Common myeloid progenitor, CD34-positive (primary cell): ENCODE results near the gene EHBP1.

Experiments used
- CTCF ChIA-PET: fragments of 350-600 bp; sonication (Branson Sonifier 250); formaldehyde crosslinking; loops from one replicate; lab custom pipeline; 2021; ENCODE audit warnings: antibody characterized with exemption; lab: Charles Lee
- POLR2A ChIA-PET: fragments of 350-600 bp; sonication (Branson Sonifier 250); formaldehyde crosslinking; loops from one replicate; lab custom pipeline; 2021; ENCODE audit warnings: antibody characterized with exemption; lab: Charles Lee
- DNase-seq, 3 donors: peaks; one replicate each; pipeline versions ENCODE4 v3.0.0 to v3.0.0-alpha.2; 2013
- H3K27ac ChIP-seq, 2 experiments: 1 replicate in 1 of 2; 2 replicates in 1 of 2; pipeline ENCODE4 v1.7.0; 2013; ENCODE audit warnings: inconsistent platforms in 2 of 2, low read length in 2 of 2, mild to moderate bottlenecking in 2 of 2, low read depth in 1 of 2, moderate library complexity in 1 of 2; ENCODE audit not compliant: severe bottlenecking in 2 of 2, insufficient read depth in 1 of 2, poor library complexity in 1 of 2
- H3K27me3 ChIP-seq, 5 experiments: replicated peaks in 2 of 5; 1 replicate in 3 of 5; 2 replicates in 2 of 5; pipeline versions ENCODE4 v1.6.1 to v1.7.0; 2013; ENCODE audit warnings: low read length in 4 of 5, mild to moderate bottlenecking in 2 of 5, moderate library complexity in 2 of 5, inconsistent platforms in 1 of 5; ENCODE audit not compliant: insufficient read depth in 5 of 5, control insufficient read depth in 4 of 5
- H3K36me3 ChIP-seq, 4 experiments: 1 replicate in 2 of 4; 2 replicates in 2 of 4; pipeline versions ENCODE4 v1.6.1 to v1.7.0; 2013; ENCODE audit warnings: low read length in 3 of 4, control low read depth in 1 of 4, mild to moderate bottlenecking in 1 of 4; ENCODE audit not compliant: control insufficient read depth in 4 of 4, insufficient read depth in 4 of 4
- H3K4me1 ChIP-seq, 4 experiments: 1 replicate in 3 of 4; 2 replicates in 1 of 4; pipeline versions ENCODE4 v1.6.1 to v1.7.1; 2013; ENCODE audit warnings: low read length in 3 of 4, mild to moderate bottlenecking in 3 of 4, control low read depth in 1 of 4, inconsistent platforms in 1 of 4, moderate library complexity in 1 of 4; ENCODE audit not compliant: control insufficient read depth in 4 of 4, insufficient read depth in 4 of 4; ENCODE audit errors: control extremely low read depth in 1 of 4
- H3K4me3 ChIP-seq, 7 experiments: 1 replicate in 4 of 7; 2 replicates in 3 of 7; pipeline versions ENCODE4 v1.5.1 to v1.7.0; 2013; ENCODE audit warnings: mild to moderate bottlenecking in 7 of 7, low read length in 6 of 7, moderate library complexity in 6 of 7, inconsistent platforms in 2 of 7, low read depth in 2 of 7, control low read depth in 1 of 7; ENCODE audit not compliant: insufficient read depth in 4 of 7, control insufficient read depth in 1 of 7; ENCODE audit errors: extremely low read depth in 1 of 7
- H3K9me3 ChIP-seq, 5 experiments: 1 replicate in 4 of 5; 2 replicates in 1 of 5; pipeline versions ENCODE4 v1.6.1 to v1.7.1; 2013; ENCODE audit warnings: low read length in 4 of 5, mild to moderate bottlenecking in 2 of 5, inconsistent platforms in 1 of 5, low read depth in 1 of 5, moderate library complexity in 1 of 5; ENCODE audit not compliant: control insufficient read depth in 4 of 5, insufficient read depth in 2 of 5; ENCODE audit errors: control extremely low read depth in 1 of 5
- WGBS: methylation state at CpG from one replicate; pipeline ENCODE4 v1.1.5; 2013; ENCODE audit not compliant: insufficient coverage; 5-methylcytosine and 5-hydroxymethylcytosine counted together

Gene EHBP1

GRCh38 chr2:62787386-62787785 is 81.9 kb downstream of the EHBP1 start:
- no CpG with 5 or more reads among the region's 2 CpGs for WGBS
- POLR2A ChIA-PET, result no interaction called here
- H3K4me3 ChIP-seq, result no peak overlapping the region
- H3K36me3 ChIP-seq, result peaks cover 0 to 3% (median 0%) of the 10 kb centered on the region in 4 experiments
- H3K27me3 ChIP-seq, result no peaks in the 10 kb centered on the region
- CTCF ChIA-PET, result interaction anchor here (0.6 to 2.7 kb wide), 14 partner anchors 9 to 1074 kb away, joined by 3 to 13 read pairs (median 3); no protein-coding TSS in a partner anchor
- peak; percentile 38 to 60 (median 58) for DNase-seq
- peaks cover 0 to 9% (median 3%) of the 10 kb centered on the region in 5 experiments for H3K9me3 ChIP-seq
- H3K4me1 ChIP-seq, result no peaks in the 10 kb centered on the region
- no peak overlapping the region for H3K27ac ChIP-seq

- POLR2A ChIA-PET, result no interaction called here
- CTCF ChIA-PET, result interaction anchor here (1.2 to 2.7 kb wide), 4 partner anchors 12 to 698 kb away, joined by 3 to 13 read pairs (median 8); no protein-coding TSS in a partner anchor
- WGBS, result 100% methylated on average over 3 of the region's 3 CpGs
- Histone ChIP-seq H3K36me3 (no peaks in the 10 kb centered on the region), H3K4me3 (no peak overlapping the region), H3K4me1 (no peaks in the 10 kb centered on the region), H3K27me3 (no peaks in the 10 kb centered on the region), H3K9me3 (no peaks in the 10 kb centered on the region), H3K27ac (no peak overlapping the region)
- no peak for DNase-seq
Measured at GRCh38 chr2:62789518-62789917, 84.0 kb downstream of the EHBP1 start.

DNA sequence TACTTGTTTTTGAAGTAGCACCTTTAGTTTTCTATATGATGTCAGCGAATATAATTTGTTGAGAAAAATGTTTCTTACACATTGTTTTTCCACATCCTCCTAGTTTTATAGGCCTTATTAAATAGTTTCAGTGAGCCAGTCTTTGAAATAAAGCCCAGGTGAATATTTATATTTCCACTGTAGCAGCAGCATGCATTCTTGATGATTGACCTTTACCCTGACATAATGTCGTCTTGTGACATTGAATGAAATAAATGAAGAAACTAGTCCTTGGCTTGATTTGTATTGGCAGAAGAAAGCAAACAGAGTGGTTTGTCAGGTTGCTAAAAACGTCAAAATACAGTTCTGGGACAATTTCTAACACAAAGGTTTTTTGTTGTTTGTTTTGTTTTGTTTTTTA is 84.4 kb downstream of the EHBP1 start:
- ChIA-PET POLR2A (no interaction called here), CTCF (interaction anchor here (1.2 kb wide), 1 partner anchor 332 kb away, joined by 3 read pairs; no protein-coding TSS in a partner anchor)
- H3K9me3 ChIP-seq, result no peaks in the 10 kb centered on the region
- H3K27ac ChIP-seq, result no peak overlapping the region
- no peaks in the 10 kb centered on the region for H3K27me3 ChIP-seq
- H3K4me1 ChIP-seq, result no peaks in the 10 kb centered on the region
- H3K4me3 ChIP-seq, result no peak overlapping the region
- WGBS, result 100% methylated on average over 2 of the region's 3 CpGs
- H3K36me3 ChIP-seq, result no peaks in the 10 kb centered on the region
- DNase-seq, result no peak

DNA sequence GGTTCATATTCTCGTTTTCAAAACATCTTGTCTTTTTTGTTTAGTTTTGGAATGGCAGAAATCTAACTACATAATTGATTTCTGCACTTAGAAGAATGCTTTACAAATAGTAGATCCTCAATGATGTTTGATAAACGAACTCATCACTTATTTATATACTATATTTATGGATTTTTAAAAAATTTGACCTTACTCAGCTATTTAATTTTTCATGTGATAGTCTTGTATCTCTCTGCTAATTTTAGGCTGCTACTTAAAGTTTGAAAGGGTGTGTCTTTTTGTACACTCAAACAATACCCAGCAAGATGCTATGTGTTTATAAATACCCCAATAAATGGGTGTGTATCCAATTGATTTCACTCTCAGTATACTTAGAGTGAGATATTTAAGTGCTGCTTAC is 86.9 kb downstream of the EHBP1 start:
- DNase-seq, result no peak
- no peaks in the 10 kb centered on the region for H3K27me3 ChIP-seq
- H3K4me3 ChIP-seq, result no peak overlapping the region
- no CpG with 5 or more reads among the region's 2 CpGs for WGBS
- no peaks in the 10 kb centered on the region for H3K36me3 ChIP-seq
- ChIA-PET CTCF (no interaction called here), POLR2A (no interaction called here)
- no peaks in the 10 kb centered on the region for H3K4me1 ChIP-seq
- H3K9me3 ChIP-seq, result no peaks in the 10 kb centered on the region
- H3K27ac ChIP-seq, result no peak overlapping the region

- WGBS, result 100% methylated on average over 2 of the region's 2 CpGs
- no peaks in the 10 kb centered on the region for H3K9me3 ChIP-seq
- no peak overlapping the region for H3K4me3 ChIP-seq
- CTCF ChIA-PET, result no interaction called here
- no peaks in the 10 kb centered on the region for H3K36me3 ChIP-seq
- H3K4me1 ChIP-seq, result no peaks in the 10 kb centered on the region
- POLR2A ChIA-PET, result no interaction called here
- H3K27ac ChIP-seq, result no peak overlapping the region
- H3K27me3 ChIP-seq, result no peaks in the 10 kb centered on the region
- DNase-seq, result no peak
Measured at GRCh38 chr2:62793213-62793612, 87.7 kb downstream of the EHBP1 start.

GRCh38 chr2:62794791-62795190 is 89.3 kb downstream of the EHBP1 start:
- no peak overlapping the region for H3K27ac ChIP-seq
- H3K4me1 ChIP-seq, result no peaks in the 10 kb centered on the region
- no peaks in the 10 kb centered on the region for H3K36me3 ChIP-seq
- no CpG with 5 or more reads among the region's 2 CpGs for WGBS
- no peak overlapping the region for H3K4me3 ChIP-seq
- H3K9me3 ChIP-seq, result no peaks in the 10 kb centered on the region
- H3K27me3 ChIP-seq, result no peaks in the 10 kb centered on the region
- ChIA-PET CTCF (no interaction called here), POLR2A (no interaction called here)
- no peak for DNase-seq

DNA sequence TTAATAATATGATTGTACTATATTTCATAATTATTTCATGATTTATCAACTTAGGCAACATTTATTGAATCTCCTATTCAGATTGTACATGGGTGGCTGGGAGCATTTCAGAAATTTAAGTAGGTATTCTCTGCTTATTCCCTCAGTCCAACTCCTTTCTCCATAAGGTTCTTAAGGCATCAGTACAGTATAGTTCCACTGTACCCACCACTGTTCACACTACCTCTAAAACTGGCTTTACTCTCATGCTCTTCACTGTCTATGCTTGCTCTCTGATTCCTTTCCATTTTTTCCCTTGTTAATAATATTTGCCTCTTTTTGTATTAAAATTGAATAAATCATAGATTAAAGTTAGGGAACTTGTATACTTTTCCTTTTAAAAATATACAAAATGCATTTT is 89.8 kb downstream of the EHBP1 start:
- Histone ChIP-seq H3K36me3 (no peaks in the 10 kb centered on the region), H3K4me1 (no peaks in the 10 kb centered on the region), H3K4me3 (no peak overlapping the region), H3K27me3 (no peaks in the 10 kb centered on the region), H3K27ac (no peak overlapping the region), H3K9me3 (no peaks in the 10 kb centered on the region)
- ChIA-PET CTCF (no interaction called here), POLR2A (no interaction called here)
- no peak for DNase-seq
